GM18517 (cell line): Measurements from ENCODE around the gene LRMDA.

Experiments
- ATAC-seq: cut with Tn5 transposase; IDR thresholded peaks from one replicate; pipeline ENCODE4 v1.9.1; 2021; ENCODE audit warnings: mild to moderate bottlenecking, moderate library complexity; ENCODE audit not compliant: unreplicated experiment

The LRMDA gene

DNA sequence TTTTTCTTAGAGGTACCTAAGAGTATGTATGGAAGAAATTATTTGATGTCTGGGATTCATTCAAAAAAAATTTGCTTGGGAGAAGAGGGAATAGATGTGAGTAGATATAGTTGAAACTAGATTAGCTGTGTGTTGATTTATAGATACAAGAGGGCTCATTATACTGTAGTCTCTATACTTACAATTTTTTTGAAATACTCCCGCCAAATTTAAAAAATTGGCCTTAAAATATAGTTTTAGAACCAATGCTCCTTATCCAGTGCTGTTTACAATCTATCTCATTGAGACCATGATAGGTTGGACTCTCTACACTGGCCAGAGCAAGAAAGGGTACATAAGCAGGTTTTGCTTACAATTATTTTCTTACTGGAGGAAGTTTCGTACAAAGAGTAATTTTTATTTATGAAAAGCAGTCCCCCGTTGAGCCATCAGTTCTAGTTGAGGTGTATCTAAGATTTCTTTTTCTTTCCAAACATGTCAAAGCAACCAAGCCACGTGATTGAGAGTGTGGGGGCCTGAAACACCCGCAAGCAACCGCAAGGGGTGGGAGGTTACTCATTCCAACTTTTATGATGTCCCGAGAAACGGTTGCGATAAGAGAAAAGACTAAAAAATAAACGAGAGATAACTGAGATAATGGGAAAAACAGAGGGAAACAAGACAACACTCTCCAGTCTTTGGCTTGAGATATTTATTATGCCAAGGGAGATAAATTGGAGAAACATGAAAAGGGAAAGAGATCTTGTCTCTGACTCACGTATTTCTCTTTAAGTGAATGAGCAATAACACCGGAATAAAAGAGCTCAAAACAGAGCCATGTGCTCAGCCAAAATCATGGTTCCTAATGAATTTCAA lies 729.2 kb downstream of the LRMDA start:
- no peak for ATAC-seq

DNA sequence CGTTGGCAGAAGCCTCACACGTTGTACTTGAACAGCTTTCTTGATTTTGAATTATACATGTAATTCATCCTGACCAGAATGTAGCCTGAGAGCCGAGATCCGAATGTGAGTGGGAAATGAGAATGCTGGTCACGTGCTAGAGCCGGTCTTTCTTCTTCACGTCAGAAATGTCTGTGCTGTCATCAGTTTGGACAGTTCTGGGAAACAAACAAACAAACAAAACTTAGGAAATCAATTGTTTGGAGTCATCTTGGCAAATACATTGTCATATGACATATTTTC lies 729.8 kb downstream of the LRMDA start:
- ATAC-seq, result no peak

DNA sequence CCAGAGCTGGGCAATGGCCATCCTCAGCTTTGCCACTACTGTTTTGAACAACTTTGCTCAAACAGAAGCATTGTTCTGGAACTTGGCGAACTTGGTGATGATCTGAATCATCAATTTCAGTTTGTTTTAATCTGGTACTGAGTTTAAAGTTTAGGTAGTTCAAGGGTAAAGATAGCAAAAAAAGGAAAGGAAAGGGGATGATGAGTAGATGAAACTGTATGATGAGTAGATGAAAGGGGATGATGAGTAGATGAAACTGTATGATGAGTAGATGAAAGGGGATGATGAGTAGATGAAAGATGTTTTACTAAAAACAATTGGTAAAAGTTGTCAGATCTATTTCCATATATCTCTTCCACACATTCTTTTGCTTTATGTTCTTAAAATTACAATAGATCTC lies 737.0 kb downstream of the LRMDA start:
- ATAC-seq, result no peak

GRCh38 chr10:76169246-76169645 lies 737.8 kb downstream of the LRMDA start:
- no peak for ATAC-seq

- ATAC-seq, result no peak
These were observed 740.6 kb downstream of the LRMDA start for GRCh38 chr10:76172020-76172419.

- no peak for ATAC-seq
These were observed 744.2 kb downstream of the LRMDA start for GRCh38 chr10:76175533-76176165.

DNA sequence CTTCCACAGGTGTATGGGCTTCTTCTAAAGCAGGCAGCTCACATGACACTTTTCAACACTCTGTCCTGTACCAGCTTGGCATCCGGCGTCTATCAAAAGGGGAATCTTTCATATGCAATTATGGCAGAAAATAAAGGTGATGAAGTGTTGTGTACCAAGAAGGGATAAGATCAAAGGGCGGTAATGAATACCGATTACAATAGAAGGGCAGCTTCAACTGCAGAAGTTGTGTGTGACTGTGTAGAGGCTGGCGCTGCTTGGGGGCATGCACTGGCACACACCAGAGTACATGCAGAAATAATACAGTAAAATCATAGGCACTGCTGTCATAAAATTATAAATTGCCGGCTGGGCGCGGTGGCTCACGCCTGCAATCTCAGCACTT lies 744.7 kb downstream of the LRMDA start:
- no peak for ATAC-seq

GRCh38 chr10:76177936-76178335 lies 746.5 kb downstream of the LRMDA start:
- no peak for ATAC-seq

DNA sequence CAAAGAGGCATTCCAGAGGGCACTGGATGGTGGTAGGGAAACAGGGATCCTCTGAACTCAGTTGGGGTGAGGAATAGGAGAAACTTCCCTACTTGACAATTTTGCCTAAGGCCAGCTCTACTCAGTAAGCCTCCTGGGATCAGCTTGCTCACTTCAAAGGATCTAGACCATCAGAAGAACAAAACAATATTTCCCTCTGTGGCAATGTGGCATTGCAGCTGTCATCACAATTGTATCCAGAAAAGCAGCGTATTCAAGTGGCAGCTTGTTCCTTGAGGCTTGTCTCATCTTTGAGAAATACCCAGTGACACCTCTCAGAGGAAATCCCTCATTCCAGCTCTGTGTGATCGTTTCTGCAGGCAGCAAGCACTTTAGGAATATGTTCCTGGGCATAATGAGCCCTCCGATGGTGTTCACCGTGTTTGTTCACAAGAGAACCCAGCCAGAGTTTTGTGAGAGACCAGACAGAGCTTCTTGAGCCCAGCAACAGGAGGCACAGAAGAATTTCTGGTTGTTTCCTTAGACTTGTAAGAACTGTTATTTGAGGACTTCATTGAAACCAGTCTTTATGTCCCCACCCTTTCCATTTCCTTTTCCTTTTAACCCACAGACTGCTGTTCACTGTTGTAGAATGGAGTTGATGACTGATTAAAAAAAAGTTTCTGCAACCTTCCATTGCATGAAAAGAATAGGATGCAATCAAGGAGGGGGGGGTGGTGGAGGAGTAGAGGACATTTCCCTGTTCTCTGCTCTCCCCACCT lies 747.3 kb downstream of the LRMDA start:
- no peak for ATAC-seq

- no peak for ATAC-seq
These were observed 748.4 kb downstream of the LRMDA start for GRCh38 chr10:76179806-76180205.

DNA sequence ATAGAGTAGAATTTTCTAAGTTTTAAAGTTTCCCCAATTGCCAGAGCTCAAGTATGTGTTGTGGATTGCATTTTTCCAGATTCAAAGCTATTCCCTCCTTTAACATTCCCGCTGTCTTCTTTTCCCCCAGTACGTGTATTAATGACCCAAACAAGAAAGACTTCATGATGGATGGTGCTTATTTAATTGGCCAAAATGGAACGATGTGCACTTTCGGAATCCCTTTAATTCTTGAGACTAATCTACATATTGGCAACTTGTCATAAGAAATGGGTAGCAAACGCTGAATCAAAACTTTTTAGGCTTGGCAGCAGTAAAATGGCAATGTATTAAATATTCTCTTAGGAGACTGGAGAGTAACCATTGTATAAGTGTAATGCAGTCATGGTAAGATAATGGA lies 753.2 kb downstream of the LRMDA start:
- ATAC-seq, result no peak

DNA sequence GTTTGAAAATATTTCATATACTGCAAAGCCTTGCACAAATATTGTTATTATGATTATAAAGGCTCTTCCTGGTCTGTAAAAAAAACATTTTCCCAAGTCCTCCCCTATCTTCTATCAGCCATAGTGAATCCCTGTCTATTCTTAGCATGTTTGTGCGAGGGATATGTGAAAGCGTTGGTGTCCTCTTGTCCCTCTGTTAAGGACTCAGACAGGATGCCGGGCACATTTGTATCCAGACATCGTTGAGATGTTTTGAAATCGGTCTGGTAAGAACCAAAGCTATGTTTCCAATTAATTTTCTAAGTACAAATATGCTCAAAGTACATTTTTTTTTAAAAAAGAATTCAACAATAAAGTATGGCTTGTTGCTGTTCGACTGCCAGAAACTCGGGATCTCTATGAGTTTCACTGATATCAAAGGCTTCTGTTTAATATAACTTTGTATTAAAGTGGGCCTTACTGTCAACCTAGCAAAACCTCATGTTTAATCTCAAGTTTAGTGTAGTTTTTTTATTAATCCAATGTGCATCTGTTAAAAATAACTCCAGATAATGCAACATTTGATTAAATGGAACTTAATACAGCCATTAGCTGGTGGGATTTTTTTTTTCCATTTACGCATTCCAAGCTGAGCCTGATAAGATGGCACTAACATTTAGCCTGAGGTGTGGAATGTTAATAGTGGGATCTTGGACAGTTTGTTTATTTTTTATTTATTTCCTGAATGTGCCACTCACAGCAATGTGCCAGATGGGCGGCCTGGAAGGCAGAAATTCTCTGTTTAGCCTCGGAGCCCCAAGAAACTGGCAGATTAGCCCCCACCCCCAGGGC lies 754.3 kb downstream of the LRMDA start:
- ATAC-seq, result no peak

DNA sequence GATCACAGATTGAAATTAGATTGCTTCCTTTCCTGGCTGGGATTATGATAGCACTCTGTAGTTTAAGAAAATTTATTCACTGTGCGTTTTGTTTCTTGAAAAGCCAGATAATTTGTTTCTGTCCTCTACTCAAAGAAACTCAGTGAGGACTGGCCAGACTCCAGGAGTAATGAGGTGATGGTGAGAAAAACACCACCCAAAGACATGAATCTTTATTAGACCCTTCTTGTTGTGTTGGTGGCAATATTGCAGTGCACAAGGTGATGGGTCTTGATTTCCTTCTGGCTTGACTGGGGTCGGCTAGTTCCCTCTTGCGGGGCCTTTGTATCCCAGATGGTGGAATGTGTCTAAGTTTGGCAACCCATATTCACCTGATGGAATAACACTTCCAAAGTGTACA lies 756.8 kb downstream of the LRMDA start:
- ATAC-seq, result no peak

- no peak for ATAC-seq
These were observed 759.3 kb downstream of the LRMDA start for GRCh38 chr10:76190634-76191270.

DNA sequence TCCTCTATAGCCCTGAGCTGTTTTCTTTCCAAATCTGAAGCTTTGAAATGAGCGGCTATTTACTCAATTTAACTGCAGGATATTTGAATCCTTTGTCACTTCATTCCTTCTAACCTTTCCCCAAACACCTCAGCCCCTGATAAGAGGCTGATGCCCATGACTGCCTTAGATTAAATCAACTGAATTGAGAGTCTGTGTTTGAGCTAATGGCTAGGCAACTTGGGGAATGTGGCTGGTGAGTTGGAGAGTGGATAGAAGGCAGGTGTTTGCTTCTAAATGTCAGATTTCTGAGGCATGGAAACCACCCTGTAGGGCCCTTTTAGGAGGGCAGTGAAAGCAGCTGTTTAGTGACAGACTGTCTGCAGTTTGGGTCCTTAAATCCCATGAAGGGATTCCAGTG lies 759.9 kb downstream of the LRMDA start:
- no peak for ATAC-seq

GRCh38 chr10:76192151-76192550 lies 760.7 kb downstream of the LRMDA start:
- no peak for ATAC-seq

DNA sequence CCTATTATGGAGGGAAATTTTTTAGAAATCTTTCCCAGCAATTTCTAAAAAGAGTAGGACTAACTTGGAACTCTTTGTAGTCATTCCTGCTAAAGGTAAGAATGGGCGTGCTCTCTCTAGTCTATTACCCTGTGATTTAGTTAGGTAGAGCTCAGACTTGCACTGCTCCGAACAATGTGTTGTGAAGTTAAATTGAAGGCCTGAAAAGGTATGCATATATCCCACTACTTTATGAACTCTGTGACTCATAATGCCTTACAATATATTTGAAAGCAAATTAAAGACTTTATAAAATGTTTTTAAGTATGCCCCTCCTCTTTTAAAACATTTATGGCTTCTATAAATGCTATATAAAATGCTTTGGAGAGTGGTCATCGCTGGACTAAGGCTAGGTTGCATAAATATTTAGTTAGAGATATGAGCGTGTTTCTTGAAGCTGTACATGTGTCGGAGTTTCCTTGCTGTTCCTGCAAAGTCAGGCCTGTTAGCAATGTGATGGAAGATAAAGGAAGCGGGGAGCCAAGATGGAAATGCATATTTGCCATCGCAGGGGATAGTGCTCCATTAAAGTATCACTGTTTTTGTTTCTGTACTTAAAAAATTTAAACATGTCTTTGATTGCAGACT lies 761.4 kb downstream of the LRMDA start:
- ATAC-seq, result no peak

DNA sequence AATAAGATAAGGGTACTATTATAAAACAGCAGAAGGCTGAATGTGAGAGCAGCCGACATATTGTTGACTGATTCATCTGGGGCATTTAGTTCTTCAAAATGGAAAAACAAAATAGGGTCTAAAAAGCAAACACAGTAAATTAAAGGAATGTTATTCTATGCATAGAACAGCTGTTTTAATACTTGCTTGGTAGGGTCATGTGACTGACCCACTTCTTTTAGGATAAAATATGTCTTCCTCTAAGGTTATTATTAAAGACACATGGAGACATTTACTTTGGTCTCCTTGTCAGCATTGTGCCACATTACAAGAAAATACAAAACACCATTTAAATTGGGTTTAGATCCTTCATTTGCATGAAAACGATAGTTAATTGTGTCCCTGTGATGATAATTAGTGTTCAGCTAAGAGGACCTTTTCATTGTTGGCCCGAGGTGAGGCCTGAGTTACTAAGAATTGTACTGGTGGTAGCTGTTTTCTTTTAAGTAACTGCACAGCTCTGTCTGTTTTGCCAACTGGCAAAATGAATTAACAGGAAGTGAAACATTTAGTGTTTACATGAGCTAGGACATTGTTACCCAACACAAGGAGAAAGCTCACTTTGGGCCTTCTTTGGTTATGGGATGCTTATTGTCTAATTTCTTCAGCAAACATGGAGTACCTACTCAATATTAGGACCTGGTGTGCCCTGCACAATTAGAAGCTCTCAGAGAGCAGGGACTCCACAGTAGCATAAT lies 764.4 kb downstream of the LRMDA start:
- no peak for ATAC-seq

DNA sequence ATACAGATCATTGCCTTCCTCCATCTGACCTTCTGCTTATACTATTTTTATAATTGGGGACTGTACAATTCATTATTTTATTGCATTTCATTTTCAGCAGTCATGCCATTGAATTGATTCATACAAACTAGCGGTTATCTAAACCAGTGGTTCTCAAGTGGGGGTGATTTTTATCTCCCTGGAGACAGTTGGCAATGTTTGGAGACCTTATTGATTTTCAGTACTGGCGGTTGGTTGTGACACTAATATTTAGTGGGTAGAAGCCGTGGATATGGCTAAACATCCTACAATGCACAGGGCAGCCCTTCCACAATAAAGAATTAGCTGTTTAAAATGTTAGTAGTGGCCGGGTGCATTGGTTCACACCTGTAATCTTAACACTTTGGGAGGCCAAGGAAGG lies 765.9 kb downstream of the LRMDA start:
- no peak for ATAC-seq
